Body of pancreas (tissue), 4 donors: ENCODE data around the gene TEDC2.

ENCODE experiments used
- POLR2A ChIP-seq, 3 donors: fragments of 450-650 bp; IDR thresholded peaks; one replicate each; pipeline ENCODE4 v1.6.1; 2016; ENCODE audit warnings: antibody characterized with exemption in 3 of 3, mild to moderate bottlenecking in 2 of 3
- TF ChIP-seq, protein P1 (sequence below), 7 experiments: fragments of 450-650 bp in 4 of 7; fragments of 200-600 bp in 3 of 7; sonication (generic) in 3 of 7; IDR thresholded peaks; one replicate each; pipeline ENCODE4 v1.5.1; 2016 to 2019; ENCODE audit warnings: antibody characterized with exemption in 7 of 7

DNA sequence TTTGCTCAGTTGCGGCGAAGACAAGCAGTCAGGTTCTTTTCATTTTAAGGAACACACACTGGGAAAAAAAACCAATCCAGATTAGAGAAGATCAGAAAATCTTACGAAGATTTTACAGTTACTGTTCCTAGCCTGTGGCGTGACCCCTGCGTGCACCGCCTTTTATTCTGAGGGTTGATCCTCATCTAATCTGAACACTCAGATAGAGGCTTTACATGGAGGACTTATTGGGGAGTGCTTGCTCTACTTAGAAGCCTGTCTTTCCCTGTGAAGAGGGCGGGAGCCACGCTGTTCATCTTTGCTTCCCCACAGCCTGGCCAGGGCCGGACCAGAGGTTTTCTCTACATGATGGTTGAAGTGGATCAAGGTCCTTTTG, 16.4 kb downstream of the TEDC2 start:
- no peak for TF ChIP-seq POLR2A (IDR thresholded peaks at IDR 0.05)
- TF ChIP-seq, protein P1, sequence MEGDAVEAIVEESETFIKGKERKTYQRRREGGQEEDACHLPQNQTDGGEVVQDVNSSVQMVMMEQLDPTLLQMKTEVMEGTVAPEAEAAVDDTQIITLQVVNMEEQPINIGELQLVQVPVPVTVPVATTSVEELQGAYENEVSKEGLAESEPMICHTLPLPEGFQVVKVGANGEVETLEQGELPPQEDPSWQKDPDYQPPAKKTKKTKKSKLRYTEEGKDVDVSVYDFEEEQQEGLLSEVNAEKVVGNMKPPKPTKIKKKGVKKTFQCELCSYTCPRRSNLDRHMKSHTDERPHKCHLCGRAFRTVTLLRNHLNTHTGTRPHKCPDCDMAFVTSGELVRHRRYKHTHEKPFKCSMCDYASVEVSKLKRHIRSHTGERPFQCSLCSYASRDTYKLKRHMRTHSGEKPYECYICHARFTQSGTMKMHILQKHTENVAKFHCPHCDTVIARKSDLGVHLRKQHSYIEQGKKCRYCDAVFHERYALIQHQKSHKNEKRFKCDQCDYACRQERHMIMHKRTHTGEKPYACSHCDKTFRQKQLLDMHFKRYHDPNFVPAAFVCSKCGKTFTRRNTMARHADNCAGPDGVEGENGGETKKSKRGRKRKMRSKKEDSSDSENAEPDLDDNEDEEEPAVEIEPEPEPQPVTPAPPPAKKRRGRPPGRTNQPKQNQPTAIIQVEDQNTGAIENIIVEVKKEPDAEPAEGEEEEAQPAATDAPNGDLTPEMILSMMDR (IDR thresholded peaks at IDR 0.05), result no peak
